ENCODE results near the gene TPK1.
"Not testable (repeated sequence)": the region's sequence is repeated elsewhere in the genome, so short reads cannot be mapped to it uniquely, and the experiment has no call there.

Gene TPK1

GRCh38 chr7:144776447-144776846 is 59.4 kb downstream of the TPK1 start:
- no peak for DNase-seq

DNA sequence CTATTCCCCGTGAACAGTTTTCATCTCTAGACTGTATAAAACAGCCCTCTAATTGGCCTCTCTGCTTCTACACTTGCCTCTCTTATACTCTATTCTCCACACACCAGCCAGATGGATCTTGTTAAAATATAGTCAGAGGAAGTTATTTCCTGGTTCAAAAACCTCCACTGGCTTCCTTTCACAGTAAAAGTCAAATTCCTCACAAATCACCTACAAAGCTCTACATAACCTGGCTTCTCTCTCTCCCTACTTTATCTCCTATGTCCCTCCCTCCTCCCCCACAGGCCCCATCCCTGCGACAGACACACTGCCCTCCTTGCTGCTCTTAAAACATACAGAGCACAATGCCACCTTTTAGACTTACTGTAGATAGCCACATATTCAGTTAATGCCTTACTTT is 60.1 kb downstream of the TPK1 start:
- DNase-seq, result no peak

GRCh38 chr7:144771927-144772326 is 63.9 kb downstream of the TPK1 start:
- DNase-seq, result no peak

GRCh38 chr7:144771174-144771573 is 64.7 kb downstream of the TPK1 start:
- DNase-seq, result no peak

DNA sequence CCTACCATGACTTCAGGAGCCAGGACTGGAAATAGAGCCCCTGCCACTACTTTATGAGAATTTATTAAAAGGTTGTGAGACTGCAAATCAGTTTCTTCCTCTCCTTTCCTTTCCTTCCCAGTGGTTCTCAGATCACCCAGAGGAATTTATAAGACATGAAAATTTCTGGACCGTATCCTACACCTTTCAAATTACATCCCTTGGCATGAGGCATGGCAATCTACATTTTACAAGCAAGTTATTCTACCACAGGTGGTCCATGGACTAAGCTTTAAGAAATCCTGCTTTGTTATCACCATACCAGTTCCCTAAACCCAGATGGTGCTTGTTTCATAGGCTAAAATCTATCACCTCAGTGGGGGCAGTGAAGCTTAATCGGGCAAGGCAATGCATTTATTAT is 66.5 kb downstream of the TPK1 start:
- no peak for DNase-seq

- no peak for DNase-seq
These were observed 67.2 kb downstream of the TPK1 start for GRCh38 chr7:144768633-144769032.

- DNase-seq, result no peak
These were observed 72.6 kb downstream of the TPK1 start for GRCh38 chr7:144763291-144763690.

DNA sequence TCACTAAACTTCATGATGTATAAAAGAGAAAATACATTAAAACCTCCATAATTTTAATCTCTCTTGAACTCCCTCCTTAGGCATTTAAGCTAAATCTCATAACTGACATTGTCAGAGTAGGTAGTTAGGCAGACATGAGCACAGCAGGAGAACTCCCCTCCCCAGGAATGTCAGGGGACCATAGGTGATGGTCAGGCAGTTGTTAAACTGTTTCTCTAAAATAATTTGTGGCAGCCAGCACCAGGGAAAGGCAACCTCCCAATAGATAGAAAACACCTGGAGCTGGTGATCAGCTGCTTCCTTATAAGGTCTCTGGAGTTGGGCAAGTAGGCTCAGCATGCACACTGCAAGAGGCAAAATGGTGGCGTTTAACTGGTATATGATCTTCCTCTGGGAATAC is 73.0 kb downstream of the TPK1 start:
- no peak for DNase-seq

DNA sequence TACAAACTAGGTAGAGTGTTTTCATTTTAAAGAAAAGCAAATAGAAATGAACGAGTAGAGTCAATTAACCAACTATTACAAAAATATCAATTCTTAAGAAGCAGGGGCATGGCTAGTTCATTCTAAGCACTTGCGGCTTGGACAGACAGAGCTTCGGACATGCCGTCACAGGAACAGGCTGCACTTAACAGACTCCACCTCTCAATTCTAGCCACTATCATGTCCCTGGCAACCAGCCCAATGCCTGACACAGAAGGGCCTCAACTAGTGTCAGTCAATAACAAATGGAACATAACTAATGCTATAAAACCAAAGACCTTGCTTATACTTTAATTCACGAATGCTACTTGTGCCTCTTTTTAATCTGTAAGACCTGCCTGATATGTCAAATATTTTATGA is 74.4 kb downstream of the TPK1 start:
- DNase-seq, result no peak

GRCh38 chr7:144759653-144760052 is 76.2 kb downstream of the TPK1 start:
- no peak for DNase-seq

DNA sequence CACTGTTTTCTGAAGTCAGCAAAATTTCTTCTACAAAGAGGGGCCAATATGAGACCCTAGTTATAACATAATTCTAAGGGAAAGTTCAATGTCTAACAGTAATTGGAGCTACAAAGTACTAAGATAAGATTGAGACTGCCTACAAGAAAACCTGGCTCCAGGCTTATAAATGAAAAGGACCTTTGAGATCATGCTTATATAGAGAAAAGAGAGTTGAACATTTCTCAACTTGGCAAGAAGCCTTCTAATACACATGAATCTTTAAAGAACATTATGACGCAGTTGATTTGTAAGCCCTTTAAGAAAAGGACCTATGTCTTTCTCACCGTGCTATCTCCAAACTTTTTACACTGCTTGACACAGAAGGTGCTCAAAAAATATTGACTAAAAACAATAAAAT is 87.9 kb downstream of the TPK1 start:
- no peak for DNase-seq

DNA sequence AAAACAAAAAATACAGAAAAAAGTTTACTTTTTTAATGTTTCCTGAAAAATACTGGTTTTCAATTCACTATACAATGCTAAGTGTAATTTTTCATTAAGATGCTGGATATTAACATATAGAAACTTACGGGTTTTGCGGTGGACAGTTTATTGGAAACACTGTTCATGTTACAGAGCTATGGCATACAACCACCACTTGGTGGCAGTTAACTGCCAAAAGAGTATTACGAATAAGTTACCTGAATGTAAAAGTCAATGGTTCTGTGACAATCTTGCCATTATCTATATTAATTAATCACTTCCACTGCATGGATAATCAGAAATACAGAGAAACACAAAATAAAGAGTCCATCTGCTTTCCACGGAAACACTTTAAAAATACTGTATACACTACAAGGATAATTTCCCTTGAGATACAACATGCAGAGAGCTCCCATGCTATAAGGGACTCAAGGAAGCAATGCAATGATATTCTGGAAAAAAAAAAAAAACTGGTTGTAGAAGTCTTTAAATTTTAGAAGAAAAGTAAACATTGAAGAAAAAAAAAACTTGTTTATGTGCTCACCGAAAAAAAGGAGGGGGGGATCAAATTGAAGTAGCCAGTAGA is 97.0 kb downstream of the TPK1 start:
- DNase-seq, result peak; percentile 34

GRCh38 chr7:144738146-144738545 is 97.7 kb downstream of the TPK1 start:
- DNase-seq, result no peak

- no peak for DNase-seq
These were observed 98.9 kb downstream of the TPK1 start for GRCh38 chr7:144736880-144737493.

- no peak for DNase-seq
These were observed 100.2 kb downstream of the TPK1 start for GRCh38 chr7:144735505-144736276.

DNA sequence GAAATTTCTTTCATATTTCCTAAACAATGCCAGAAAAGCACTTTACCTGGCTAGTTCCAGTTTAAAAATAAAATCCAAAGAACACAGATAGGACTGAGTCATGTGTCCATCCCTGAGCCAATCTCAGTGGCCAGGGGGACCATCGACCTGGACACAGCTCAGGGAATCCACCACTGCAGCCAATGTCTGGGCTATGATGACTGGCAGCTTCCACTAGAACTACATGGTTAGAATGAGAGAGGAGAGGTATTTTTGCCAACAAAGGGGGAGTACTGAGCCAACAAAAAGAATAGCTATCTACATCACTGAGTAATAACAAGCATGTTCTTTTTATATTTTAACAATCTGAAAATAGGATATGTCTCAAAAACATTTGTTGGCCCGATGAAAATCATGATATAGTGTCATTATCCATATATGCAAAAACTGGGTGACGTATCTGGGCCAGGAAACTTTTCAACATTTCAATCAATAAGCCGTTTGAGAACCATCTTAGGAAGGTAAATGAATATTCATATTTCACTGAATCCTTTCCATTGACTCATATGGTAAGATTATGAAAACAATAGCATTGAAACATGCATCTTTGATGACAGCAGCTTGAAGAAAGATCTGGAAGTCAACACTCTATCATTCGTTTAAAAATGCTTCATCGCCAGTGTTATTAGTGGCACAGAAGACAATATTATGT is 104.0 kb downstream of the TPK1 start:
- DNase-seq, result no peak

GRCh38 chr7:144730224-144730623 is 105.6 kb downstream of the TPK1 start:
- DNase-seq, result no peak

GRCh38 chr7:144729226-144729625 is 106.6 kb downstream of the TPK1 start:
- DNase-seq, result no peak

DNA sequence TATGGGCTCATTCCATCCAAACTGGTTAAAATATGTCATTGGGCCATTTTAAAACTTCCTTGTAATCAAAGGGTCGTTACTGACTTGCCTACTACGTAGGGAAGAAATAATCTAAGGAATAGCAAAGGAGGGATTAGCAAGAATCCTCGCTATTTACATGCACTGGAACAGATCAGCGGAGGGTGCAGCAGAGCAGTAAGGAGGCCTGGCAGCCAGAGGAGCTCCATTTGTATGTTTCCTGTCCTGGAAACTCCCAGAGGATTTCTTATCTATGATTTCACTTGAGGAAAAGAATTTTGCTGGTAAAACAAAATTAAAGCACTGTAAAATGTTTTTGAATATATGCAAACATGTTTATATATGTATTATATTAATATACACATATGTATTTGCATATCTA is 107.3 kb downstream of the TPK1 start:
- DNase-seq, result no peak

DNA sequence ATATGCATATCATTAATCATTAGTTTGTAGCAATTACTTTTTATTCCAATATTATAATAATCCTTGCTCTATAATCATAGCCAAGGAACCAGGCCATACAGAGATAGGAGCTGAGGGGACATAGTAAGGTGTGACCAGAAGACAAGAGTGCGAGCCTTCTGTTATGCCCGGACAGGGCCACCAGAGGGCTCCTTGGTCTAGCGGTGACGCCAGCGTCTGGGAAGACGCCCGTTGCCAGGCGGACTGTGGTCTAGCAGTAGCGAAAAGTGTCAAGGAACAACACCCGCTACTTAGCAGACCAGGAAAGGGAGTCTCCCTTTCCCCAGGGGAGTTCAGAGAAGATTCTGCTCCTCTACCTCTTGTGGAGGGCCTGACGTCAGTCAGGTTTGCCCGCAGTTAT is 109.0 kb downstream of the TPK1 start:
- not testable (repeated sequence) for DNase-seq

GRCh38 chr7:144725070-144725469 is 110.8 kb downstream of the TPK1 start:
- DNase-seq, result no peak

DNA sequence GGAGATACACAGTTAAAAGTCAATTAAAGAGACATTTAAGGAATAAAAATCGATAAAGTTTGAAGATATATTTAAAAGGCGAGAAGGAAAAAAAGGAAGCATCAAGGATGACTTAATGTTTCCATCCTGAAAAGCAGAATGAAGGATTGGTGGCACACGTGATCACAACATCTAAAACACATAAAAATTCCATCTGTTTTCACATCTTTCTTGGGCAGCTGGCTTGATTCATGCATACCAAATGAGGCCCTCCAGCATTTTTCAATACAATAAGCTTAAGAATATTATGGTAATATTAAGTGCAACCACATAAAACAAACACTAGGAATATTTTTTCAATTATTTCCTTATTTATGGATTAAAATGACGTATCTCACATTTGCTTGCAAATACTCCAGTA is 112.6 kb downstream of the TPK1 start:
- DNase-seq, result no peak

DNA sequence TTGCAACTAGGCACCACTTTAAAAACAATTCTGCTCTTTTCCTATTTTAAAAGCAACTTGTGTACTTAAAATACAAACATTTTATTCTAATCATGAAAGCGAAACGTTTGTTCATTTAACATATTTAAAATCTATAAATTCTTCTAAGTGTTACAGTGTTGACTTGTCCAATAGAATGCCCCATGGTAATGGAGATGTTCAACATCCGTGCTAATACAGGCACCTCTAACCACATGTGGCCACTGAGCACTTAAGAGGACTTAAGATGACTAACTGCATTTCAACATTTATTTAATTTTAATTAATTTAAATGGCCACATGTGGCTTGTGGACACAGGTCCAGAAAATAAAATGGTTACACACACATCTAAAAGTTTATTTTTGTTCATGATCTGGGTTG is 115.1 kb downstream of the TPK1 start:
- DNase-seq, result no peak

DNA sequence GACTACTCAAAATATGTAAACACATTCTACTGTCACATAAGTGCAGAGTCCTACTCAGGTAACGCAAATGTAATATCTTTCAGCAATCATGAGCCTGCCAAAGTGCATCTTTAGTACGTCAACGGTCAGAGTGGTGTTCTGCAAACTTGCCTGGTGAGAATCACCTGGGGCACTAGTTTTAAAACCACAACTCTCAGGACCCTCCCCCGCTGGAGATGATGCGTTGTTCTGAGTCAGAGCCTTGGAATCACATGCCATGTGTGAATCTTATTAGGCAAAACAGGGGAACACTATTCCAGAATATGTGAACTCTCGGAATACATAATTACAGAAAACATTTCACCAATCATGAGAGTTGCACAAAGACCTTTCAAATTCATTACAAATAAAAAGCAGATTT is 115.7 kb downstream of the TPK1 start:
- DNase-seq, result no peak

Measured in NCI-H2081 treated with DMSO at 0.1 percent for 48 hours (cell line).